Stimulated activated CD8-positive, alpha-beta memory T cell treated with anti-CD3 and anti-CD28 coated beads, Interleukin-7, amount 100 ng/mL, for 48 hours (primary cell): Measurements from ENCODE around the gene STX8.

ENCODE experiments used
- DNase-seq, 2 donors: peaks; one replicate each; pipeline ENCODE4 v3.0.0-alpha.2; 2020; ENCODE audit warnings: low read depth in 1 of 2; ENCODE audit errors: extremely low read depth in 1 of 2

Gene STX8

GRCh38 chr17:9557161-9557755 is 18.4 kb downstream of the STX8 start:
- no peak for DNase-seq

DNA sequence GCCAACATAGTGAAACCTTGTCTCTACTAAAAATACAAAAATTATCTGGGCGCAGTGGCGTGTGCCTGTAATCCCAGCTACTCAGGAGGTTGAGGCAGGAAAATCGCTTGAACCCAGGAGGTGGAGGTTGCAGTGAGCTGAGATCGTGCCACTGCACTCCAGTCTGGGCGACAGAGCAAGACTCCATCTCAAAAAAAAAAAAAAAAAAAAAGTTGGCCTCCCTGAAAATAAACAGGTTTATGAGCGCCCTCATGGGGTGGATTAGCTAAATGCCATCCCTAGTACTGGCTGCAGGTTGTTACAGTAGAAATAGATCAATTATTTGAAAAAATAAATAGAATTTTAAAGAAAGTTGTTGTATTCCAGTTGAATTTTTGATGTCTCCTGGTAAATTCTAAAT is 20.9 kb downstream of the STX8 start:
- peak in 1 of 2 donors; percentile 39 for DNase-seq

- no peak for DNase-seq
Measured at GRCh38 chr17:9553596-9553995, 22.0 kb downstream of the STX8 start.

- DNase-seq: no peak
Measured at GRCh38 chr17:9553181-9553580, 22.4 kb downstream of the STX8 start.

DNA sequence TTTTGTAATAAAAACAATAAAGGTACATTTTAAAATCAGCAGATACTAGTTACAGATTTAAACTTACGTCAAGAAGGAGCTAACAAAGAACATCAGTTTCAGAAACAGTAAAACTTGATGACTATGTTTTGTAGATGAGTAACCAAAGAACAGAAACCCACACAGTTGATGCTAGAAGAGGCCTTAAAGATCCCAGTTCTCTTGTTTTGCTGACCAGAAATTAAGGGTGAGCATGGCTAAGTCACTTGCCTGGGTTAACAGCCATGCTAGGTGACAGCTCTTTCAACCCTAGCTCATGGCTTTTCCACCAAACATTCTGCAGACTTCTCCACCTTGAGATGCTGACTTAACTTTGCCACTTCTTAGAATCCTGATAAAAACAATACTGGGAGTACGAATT is 26.4 kb downstream of the STX8 start:
- DNase-seq: no peak

DNA sequence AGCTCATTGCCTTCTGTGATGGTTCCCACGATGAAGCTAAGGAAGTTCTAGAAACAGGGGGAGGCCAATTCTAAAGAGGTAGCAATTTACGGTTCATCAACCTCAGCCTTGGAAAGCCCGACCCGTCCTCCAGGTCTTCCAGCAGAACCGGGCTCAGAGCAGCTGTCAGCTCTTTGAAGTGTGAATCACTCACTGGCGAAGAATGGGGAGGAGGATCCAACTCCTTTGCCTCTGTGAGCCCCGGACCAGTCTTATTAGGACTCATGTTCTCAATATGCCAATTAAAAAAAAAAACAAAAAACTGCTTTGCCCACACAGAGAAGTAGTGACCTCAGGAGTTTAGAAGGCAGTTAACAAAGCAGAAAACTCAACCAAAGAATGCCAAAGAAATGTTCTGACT is 31.4 kb downstream of the STX8 start:
- DNase-seq: no peak

DNA sequence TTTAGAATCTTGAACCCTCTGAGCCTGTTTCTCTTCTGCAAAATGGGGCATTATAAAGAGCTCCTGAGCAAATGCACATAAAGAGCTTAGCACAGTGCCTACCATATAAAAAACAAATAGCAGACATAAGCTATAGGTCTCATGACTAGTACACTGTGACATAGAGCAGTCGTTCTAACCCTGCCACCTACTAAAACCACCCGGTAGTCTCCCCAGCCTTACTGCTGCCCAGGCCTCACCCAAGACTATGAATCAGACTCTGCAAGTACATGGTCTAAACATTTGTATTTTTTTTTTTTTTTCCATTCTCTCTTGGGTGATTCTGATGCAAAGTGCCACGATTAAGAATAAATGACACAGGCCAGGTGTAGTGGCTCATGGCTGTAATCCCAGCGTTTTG is 33.9 kb downstream of the STX8 start:
- no peak for DNase-seq

- no peak for DNase-seq
Measured at GRCh38 chr17:9538626-9539025, 37.0 kb downstream of the STX8 start.

- no peak for DNase-seq
Measured at GRCh38 chr17:9537177-9537776, 38.3 kb downstream of the STX8 start.

DNA sequence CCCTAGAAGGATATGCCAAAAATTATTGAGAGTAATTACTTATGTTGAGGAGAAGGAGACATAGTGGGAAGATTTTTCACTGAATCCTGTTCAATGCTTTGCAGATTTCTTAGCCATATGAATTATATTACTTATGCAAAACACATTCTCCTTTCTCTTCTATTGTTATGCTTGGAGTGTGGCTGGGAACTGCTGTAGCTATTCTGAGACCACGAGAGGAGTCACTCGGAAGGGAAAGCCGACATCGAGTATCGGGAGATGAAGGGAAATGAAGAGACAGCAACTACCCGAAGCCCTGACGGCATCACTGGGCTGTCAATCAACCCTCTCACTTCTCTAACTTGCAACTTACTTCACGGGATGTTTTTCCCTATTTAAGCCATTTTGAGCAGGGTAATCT is 39.6 kb downstream of the STX8 start:
- no peak for DNase-seq

DNA sequence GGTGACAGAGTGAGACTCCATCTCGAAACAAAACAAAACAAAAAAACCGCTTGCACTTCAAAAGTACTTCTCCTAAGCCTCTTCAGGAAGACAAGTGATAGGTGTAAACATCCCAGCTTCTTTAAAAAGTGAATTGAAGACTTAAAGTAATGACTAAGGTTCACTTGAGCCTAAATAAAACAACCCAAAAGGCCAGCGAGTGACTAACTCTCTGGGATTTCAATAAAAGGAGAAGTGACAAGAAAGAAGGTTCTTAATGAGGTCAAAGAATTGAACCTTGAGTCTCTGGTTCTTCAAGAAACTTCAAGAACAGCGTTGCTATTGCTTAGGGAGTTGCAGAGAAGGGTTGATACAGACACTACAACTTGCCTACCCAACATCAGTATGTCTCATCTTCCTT is 42.2 kb downstream of the STX8 start:
- DNase-seq: no peak

DNA sequence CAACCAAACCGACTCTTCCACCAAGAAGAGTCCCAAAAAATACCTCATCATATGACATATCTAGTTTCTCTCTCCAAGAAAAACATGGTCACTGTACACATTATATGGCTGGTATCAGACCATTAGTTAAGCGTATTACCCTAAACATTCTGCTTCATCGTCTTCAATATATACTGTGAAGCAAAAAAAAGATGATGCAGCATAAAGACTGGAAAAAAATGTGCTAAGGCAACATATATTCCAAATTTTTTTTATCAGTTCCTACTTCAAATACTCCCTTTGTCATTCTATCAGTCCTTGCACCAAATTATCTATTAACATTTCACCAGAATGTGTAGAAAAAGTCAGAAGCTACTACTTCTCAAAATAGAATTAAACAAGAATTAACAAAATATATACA is 42.9 kb downstream of the STX8 start:
- DNase-seq: no peak

- DNase-seq: no peak
Measured at GRCh38 chr17:9531034-9531433, 44.6 kb downstream of the STX8 start.

DNA sequence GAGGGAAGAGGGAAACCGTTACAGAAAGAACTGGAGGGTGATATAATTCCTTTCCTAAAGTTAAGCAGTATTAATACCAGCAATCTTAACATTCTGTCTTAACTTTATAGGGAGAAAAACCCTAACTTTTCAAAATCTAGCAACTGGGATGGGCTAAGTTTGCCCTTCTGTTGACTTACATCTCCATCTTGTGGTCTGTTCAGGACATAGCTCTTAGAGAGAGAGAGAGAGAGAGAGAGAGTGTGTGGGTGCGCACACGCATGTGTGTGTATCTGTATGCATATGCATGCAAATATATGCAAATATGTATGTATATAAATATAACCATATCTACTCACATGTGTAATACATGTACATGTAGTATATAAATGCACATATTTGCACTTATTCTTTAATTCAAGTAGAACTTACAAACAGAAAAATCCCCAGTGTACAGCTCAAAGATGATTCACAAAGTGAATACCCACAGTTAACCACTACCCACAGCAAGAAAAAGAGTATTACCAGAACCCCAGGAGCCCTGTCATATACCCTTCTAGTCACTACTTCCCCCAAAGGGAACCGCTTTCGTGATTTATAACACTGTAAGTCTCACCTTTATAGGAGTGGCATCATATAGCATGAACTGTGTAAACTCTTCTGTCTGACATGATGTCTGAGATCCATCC is 46.5 kb downstream of the STX8 start:
- no peak for DNase-seq

GRCh38 chr17:9527788-9528187 is 47.8 kb downstream of the STX8 start:
- DNase-seq: no peak

GRCh38 chr17:9522074-9522473 is 53.5 kb downstream of the STX8 start:
- DNase-seq: no peak

DNA sequence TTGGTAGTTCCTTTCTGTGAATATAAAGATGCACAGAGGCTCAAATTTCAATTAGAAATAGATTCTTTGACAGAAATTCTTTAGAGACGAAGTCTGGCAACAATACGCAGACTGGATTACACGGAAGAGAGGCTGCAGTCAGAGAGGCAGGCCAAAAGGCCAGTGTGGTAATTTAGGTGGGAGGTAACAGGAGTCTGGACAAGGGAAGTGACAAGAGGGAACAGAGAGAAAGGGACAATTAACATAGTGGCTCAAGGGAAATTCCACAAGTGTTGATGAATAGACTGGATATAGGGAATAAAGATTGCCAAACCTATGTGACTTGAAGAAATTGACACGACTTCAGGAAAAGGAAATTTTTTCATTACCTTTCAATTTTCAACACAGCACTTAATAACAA is 54.6 kb downstream of the STX8 start:
- no peak for DNase-seq

GRCh38 chr17:9520649-9521048 is 55.0 kb downstream of the STX8 start:
- DNase-seq: no peak

DNA sequence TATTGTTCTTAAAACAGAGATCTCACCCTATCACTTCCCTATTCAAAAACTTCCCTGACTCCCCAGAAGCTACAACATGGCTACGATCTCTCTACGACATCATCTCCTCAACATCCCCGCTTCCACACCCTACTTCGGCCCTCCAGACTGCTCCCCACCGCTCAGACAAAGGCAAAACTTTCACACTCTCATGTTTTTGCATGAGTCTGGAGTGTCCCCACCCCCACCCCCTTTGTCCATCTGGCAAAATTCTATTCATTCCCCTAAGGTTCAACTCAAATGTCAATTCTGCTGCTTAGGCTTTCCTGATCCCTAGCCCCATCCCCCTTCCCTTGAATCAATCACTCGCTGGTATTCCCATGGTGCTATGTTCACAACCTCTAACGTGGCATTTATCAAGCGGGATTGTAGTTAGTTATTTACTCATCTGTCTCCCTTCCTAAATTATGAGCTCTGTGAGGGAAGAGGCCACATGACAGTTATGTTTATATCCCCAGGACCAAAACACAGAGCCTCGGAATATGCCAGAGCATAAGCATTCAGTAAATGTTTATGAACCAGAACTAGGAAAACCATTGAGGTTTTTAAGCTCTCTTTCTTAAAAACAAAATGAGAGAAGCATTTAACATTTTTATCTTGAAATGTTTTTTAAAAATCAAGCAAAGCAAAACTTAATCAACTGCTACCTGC is 55.9 kb downstream of the STX8 start:
- DNase-seq: no peak

GRCh38 chr17:9517396-9517795 is 58.2 kb downstream of the STX8 start:
- DNase-seq: no peak

DNA sequence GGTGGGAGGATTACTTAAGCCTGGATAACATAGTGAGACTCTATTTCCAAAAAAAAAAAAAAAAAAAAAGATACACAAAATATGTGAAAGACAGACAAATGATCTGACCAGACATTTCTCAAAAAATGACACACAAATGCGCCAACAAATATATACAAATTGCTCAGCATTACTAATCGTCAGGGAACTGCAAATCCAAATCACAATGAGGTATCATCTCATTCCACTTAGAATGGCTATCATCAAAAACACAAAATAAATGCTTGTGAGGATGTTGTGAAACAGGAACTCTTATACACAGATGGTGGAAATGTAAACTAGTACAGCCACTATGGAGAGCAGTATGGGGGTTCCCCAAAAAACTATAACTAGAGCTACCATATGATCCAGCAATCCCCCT is 62.4 kb downstream of the STX8 start:
- DNase-seq: no peak
